ENCODE data around the gene KCTD3.

GRCh38 chr1:215566556-215567490 lies at the start of gene KCTD3:
- TF ChIP-seq MYC (CRISPR knock-in tag; IDR thresholded peaks at IDR 0.05; ENCODE audit: borderline replicate concordance) (peak; percentile 72), PAX8 (CRISPR knock-in tag; IDR thresholded peaks at IDR 0.05; ENCODE audit: borderline replicate concordance) (no peak), ZBTB25 (CRISPR knock-in tag; IDR thresholded peaks at IDR 0.05) (peak; percentile 77; the same call in 1 of the 2 replicates), ASH2L (IDR thresholded peaks at IDR 0.05; ENCODE audit: insufficient read length, low read depth, low read length) (peak; percentile 95), ZNF772 (CRISPR knock-in tag; IDR thresholded peaks at IDR 0.05) (no peak; the same call in 1 of the 2 replicates), ZNF382 (CRISPR knock-in tag; IDR thresholded peaks at IDR 0.05; ENCODE audit: borderline replicate concordance) (no peak), ARHGAP35 (CRISPR knock-in tag; IDR thresholded peaks at IDR 0.05; ENCODE audit: borderline replicate concordance) (no peak), ESRRA (CRISPR knock-in tag; IDR thresholded peaks at IDR 0.05; ENCODE audit: low read depth) (peak; percentile 21; the same call in 1 of the 2 replicates), IRF2 (CRISPR knock-in tag; IDR thresholded peaks at IDR 0.05) (peak; percentile 68)
- TF ChIP-seq, protein P1, sequence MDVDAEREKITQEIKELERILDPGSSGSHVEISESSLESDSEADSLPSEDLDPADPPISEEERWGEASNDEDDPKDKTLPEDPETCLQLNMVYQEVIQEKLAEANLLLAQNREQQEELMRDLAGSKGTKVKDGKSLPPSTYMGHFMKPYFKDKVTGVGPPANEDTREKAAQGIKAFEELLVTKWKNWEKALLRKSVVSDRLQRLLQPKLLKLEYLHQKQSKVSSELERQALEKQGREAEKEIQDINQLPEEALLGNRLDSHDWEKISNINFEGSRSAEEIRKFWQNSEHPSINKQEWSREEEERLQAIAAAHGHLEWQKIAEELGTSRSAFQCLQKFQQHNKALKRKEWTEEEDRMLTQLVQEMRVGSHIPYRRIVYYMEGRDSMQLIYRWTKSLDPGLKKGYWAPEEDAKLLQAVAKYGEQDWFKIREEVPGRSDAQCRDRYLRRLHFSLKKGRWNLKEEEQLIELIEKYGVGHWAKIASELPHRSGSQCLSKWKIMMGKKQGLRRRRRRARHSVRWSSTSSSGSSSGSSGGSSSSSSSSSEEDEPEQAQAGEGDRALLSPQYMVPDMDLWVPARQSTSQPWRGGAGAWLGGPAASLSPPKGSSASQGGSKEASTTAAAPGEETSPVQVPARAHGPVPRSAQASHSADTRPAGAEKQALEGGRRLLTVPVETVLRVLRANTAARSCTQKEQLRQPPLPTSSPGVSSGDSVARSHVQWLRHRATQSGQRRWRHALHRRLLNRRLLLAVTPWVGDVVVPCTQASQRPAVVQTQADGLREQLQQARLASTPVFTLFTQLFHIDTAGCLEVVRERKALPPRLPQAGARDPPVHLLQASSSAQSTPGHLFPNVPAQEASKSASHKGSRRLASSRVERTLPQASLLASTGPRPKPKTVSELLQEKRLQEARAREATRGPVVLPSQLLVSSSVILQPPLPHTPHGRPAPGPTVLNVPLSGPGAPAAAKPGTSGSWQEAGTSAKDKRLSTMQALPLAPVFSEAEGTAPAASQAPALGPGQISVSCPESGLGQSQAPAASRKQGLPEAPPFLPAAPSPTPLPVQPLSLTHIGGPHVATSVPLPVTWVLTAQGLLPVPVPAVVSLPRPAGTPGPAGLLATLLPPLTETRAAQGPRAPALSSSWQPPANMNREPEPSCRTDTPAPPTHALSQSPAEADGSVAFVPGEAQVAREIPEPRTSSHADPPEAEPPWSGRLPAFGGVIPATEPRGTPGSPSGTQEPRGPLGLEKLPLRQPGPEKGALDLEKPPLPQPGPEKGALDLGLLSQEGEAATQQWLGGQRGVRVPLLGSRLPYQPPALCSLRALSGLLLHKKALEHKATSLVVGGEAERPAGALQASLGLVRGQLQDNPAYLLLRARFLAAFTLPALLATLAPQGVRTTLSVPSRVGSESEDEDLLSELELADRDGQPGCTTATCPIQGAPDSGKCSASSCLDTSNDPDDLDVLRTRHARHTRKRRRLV (CRISPR knock-in tag; IDR thresholded peaks at IDR 0.05), result no peak

Measured in HepG2 (cell line).